ENCODE results near the gene LGSN. TPM values are rescaled to one million over a fixed set of nuclear protein-coding genes. Genes with fewer than 3 reads are reported as not detected.
"Not testable (repeated sequence)": the region's sequence is repeated elsewhere in the genome, so short reads cannot be mapped to it uniquely, and the experiment has no call there.

Gene LGSN, protein sequence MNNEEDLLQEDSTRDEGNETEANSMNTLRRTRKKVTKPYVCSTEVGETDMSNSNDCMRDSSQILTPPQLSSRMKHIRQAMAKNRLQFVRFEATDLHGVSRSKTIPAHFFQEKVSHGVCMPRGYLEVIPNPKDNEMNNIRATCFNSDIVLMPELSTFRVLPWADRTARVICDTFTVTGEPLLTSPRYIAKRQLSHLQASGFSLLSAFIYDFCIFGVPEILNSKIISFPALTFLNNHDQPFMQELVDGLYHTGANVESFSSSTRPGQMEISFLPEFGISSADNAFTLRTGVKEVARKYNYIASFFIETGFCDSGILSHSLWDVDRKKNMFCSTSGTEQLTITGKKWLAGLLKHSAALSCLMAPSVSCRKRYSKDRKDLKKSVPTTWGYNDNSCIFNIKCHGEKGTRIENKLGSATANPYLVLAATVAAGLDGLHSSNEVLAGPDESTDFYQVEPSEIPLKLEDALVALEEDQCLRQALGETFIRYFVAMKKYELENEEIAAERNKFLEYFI
- 0.08 TPM for polyA plus RNA-seq (2013, experiment 1 of 2; ENCODE audit: insufficient read length)
- not detected for polyA plus RNA-seq (2013, experiment 2 of 2; ENCODE audit: insufficient read length)

DNA sequence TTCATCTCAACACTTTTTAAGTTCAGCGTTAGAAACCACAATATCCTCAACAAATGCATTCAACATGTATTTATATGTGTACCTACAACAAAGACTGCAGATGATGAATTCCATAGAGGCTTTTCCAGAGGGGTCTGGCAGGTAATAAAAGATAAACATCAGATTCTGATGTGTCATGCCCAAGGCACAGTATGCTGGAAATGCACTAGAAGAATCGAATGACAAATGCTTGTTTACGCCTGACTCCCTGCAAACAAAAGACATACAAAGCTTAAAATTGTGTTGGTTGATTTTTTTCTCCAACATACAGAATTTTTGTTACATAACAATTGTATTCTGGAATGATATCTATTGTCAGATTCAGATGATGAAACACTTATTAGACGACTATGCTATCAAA, at the start of gene LGSN:
TSS of gene LGSN (minus strand) at position 45 of the 400 bp plus-strand sequence. CDS start at position 5, 40 bp downstream.
- no peak for DNase-seq

DNA sequence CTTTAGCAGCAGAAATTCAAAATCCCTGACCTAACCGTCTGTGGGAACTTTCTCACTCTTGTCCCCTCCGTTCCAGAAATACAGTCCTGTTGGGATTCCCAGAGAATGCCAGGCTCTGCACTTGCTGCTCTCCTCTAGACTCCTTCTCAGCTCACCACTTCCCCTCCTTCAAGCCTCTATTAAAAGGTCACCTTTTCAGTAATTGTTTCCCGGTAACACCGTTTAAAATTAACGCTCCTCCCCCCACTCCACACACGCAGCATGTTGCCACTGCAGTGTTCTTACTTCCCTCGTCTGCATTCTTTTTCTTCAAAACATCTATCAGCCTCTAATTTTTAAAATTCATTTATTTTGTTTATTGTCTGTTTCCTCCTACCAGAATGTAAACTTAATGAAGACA, 48.6 kb upstream of the LGSN start:
- no peak for DNase-seq

DNA sequence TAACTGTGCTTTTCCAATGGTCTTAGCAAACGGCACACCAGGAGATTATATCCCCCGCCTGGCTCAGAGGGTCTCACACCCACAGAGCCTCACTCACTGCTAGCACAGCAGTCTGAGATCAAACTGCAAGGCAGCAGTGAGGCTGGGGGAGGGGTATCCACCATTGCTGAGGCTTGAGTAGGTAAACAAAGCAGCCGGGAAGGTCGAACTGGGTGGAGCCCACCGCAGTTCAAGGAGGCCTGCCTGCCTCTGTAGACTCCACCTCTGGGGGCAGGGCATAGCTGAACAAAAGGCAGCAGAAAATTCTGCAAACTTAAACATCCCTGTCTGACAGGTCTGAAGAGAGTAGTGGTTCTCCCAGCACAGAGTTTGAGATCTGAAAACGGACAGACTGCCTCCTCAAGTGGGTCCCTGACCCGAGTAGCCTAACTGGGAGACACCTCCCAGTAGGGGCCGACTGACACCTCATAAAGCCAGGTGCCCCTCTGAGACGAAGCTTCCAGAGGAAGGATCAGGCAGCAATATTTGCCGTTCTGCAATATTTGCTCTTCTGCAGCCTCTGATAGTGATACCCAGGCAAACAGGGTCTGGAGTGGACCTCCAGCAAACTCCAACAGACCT, 42.8 kb upstream of the LGSN start:
- not testable (repeated sequence) for DNase-seq

DNA sequence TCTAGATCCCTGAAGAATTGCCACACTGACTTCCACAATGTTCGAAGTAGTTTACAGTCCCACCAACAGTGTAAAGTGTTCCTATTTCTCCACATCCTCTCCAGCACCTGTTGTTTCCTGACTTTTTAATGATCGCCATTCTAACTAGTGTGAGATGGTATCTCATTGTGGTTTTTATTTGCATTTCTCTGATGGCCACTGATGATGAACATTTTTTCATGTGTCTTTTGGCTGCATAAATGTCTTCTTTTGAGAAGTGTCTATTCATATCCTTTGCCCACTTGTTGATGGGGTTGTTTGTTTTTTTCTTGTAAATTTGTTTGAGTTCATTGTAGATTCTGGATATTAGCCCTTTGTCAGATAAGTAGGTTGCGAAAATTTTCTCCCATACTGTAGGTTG, 37.6 kb upstream of the LGSN start:
- not testable (repeated sequence) for DNase-seq

DNA sequence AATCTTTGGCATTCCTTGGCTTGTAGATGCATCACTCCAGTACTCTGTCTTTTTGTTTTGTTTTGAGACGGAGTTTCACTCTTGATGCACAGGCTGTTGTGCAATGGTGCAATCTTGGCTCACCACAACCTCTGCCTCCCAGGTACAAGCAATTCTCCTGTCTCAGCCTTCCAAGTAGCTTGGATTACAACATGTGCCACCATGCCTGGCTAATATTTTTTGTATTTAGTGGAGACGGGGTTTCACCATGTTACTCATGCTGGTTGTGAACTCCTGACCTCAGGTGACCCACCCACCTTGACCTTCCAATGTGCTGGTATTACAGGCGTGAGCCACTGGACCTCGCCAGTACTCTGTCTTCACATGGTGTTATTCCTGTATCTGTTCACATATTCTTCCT, 35.8 kb upstream of the LGSN start:
- no peak for DNase-seq

DNA sequence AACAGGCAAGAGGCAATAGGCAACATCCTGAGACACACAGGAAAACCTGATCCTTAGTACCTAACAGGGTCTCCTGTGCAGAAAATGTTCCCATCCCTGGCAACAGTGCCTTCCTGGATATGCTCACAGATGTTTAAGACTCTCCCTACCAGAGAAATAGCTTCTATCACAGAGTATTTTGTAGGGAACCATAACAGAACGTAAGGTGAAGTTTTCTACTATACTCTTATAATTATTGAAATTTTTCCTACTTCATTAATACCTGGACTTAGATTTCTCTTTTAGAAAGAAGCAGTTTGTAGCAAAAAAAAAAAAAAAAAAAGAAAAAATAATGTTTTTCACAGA, 33.5 kb upstream of the LGSN start:
- no peak for DNase-seq

DNA sequence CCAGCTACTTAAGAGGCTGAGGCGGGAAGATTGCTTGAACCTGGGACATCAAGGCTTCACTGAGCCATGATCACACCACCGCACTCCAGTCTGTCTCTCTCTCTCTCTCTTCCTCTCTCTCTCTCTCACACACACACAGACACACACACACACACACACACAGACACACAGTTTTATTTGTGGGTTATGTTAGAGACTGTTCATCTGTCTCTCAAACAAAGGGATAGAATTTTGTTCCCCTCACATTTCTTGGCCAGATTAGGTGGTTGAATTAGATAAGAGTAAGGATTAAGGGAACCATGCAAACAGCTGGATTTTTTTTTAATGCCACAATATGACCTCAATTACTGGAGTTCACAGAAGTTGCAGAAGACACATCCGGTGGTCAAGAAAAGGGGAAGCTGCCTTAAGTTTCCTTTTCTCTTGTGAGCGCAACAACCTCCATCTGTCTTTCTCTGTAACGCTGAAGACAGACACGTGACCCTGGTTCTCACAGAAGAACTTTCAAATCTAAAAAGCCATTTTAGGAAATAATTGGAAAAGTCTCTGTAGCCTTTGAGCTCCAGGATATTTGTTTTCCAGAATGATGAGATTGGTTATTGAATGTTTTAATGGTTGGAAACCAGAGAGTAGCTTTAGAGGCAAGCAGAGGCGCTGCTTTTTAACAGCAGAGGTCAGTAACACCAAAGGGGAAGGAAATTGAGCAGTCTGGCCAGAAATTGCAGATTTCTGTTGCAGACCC, 32.9 kb upstream of the LGSN start:
- DNase-seq = peak; percentile 48

DNA sequence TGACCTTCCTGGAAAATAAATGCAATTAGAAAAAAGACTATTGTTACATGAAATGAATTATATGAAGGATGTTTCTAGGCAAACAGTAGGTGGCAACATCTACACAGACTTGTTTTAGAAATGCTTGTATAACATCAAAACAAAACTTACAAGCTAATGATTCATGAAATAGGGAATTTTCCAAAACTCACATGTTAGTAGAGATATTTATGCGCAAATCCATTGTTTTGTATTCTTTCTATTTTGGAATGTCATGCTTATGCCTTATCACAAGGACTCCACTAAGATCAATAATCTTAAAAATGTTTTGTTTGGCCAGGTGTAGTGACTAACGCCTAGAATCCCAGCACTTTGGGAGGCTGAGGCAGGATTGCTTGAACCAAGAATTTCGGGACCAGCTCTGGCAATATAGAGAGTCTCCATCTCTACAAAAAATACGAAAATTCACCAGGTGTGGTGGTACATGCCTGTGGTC, 32.3 kb upstream of the LGSN start:
- peak; percentile 53 for DNase-seq

DNA sequence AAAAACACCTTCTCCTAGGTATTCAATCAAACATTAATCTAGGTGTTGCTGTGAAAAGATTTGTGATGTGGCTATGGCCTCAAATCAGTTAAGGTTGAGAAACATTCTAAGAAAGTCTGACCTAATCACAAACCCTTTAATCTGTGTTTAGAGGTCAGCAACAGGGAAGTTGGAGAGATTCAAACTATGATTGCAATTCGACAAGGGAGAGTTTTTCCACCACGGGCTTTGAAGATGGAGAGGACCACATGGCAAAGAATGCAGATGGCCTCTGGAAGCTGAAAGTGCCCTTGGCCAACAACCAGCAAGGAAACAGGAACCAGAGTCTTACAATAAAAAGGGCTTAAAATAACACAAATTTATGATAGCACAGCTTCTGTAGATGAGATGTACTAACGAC, 29.6 kb upstream of the LGSN start:
- peak; percentile 16 for DNase-seq

DNA sequence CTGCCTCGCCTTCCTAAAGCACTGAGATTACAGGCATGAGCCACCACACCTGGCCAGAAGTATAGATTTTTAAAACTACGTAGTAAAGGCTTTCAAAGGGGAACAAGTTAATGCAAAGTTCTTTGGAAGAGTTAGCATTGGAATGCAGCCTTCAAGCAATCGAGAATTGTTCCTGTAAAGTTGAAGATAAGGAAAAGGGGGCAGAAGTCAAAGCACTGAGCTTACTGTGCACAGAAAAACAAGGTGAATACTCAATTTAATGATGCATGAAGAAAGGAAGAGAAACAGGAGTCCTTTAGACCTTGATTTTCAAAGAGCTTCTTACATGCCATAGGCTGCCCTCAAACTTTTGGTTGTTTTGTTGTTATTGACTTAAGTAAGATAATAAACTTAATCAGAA, 29.1 kb upstream of the LGSN start:
- DNase-seq = no peak

DNA sequence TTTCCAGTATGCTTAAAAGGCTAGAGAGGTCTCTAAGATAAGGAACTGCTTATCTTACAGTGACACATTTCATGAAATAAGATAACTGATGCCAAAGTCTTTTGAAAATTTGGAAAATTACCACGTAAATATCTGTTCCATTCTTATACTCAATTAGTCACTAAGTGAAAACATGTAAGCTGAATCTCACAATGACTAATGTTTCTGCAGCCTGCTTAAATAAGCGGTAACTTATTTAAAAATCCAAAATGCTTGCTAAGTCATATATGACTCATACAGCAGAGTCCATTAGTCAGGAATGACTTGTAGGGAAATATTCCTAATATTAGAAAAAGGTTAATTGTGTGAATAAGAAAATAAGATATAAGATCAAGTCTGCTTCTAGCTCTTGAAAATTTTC, 27.8 kb upstream of the LGSN start:
- peak; percentile 88 for DNase-seq

DNA sequence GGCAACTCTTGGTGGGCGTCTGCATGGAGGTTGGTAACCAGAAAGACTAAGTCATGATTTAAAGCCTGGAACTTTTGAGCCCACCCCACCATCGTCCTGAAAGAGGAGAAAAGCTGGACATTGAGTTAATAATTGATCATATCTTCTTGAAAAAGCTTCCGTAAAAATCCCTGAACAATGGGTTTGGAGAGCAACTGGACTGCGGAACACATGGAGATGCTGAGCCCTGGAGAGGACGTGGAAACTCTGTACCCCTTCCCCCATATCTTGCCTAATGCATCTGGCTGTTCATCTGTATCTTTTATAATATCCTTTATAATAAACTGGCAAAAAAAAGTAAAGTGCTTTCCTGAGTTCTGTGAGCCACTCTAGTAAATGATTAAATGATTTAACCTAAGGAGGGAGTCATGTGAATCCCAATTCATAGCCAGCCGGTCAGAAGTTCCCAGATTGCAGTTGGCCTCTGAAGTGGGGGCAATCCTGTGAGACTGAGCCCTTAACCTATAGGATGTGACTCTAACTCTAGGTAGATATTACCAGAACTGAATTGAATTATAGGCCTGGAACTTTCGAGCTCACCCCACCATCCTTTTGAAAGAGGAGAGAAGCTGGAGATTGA, 26.5 kb upstream of the LGSN start:
- DNase-seq = no peak

DNA sequence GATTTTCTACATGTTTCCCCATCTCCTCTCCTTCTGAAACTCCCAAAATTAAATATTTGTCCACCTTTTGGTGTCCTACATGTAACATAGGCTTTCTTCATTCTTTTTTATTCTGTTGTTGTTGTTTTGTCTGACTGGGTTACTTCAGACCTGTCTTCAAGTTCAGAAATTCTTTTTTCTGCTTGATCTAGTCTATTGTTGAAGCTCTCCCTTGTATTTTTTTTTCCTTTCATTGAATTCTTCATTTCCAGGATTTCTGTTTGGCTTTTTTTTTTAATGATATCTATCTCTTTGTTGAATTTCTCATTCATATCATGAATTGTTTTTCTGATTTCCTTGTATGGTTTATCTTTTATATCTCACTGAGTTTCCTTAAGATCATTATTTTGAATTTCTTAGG, 20.6 kb upstream of the LGSN start:
- no peak for DNase-seq

DNA sequence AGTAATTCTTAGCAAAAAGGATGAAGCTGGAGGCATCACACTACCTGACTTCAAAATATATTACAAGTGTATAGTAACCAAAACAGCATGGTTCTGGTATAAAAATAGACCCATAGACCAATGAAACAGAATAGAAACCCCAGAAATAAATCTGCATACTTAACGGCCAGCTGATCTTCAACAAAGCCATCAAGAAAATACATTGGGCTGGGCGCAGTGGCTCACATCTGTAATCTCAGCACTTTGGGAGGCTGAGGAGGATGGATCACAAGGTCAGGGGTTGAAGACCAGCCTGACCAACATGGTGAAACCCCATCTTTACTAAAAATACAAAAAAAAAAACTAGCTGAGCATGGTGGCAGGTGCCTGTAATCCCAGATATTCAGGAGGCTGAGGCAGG, 14.9 kb upstream of the LGSN start:
- not testable (repeated sequence) for DNase-seq

DNA sequence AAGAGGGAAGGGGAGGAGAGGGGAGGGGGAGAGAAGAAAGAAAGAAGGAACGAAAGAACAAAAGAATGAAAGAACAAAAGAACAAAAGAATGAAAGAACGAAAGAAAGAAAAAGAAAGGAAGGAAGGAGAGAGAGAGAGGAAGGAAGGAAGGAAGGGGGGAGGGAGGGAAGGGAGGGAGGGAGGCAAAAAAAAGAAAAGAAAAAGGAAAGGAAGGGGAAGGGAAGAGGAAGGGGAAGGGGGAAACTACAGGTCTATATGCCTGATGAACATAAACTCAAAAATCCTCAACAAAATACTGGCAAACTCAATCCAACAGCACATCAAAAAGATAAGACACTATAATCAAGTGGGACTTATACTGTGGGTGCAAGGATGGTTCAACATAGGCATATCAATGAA, 13.7 kb upstream of the LGSN start:
- no peak for DNase-seq

DNA sequence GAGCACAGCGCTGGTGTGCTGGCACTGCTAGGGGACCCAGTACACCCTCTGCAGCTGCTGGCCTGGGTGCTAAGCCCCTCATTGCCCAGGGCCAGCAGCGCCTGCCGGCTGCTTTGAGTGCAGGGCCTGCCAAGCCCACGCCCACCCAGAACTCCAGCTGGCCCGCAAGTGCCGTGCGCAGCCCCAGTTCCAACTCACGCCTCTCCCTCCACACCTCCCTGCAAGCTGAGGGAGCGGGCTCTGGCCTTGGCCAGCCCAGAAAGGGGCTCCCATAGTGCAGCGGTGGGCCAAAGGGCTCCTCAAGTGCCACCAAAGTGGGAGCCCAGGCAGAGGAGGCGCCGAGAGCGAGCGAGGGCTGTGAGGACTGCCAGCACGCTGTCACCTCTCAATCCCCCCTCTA, 6.8 kb upstream of the LGSN start:
- DNase-seq = not testable (repeated sequence)

DNA sequence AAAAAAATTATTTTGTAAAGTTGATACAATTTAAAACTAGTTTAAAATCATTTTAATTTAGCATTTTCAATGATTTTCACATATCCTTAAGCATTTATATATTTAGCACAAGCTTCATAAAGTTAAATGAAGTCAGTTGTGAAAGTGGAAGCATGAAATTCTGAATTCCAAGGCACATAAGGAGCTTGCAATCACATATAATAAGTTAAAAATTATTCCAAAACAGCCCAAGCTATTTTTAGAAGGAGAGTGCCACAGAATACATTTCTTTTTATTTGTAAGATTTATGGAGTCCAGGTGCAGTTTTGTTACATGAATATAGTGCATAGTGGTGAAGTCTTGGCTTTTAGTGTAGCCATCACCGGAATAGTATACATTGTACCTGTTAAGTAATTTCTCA, 3.2 kb upstream of the LGSN start:
- no peak for DNase-seq

DNA sequence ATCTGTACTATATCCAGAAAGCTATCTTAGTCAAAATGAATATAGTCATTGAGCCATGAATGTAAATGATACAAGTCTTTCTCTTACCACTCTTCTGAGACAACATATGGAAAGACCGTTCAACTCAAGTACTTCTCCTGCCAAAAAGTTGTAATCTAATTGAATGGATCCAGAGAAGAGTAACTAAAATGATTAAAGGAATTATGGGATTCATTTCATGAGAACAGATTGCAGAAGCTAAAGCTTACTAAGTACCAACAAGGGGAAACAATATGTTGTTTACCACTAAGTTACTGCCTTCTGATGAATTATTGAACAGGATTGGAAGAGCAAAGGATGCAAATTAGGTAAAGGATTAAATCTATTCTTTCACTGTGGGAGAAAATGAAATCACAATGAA, 2.0 kb upstream of the LGSN start:
- DNase-seq = no peak

DNA sequence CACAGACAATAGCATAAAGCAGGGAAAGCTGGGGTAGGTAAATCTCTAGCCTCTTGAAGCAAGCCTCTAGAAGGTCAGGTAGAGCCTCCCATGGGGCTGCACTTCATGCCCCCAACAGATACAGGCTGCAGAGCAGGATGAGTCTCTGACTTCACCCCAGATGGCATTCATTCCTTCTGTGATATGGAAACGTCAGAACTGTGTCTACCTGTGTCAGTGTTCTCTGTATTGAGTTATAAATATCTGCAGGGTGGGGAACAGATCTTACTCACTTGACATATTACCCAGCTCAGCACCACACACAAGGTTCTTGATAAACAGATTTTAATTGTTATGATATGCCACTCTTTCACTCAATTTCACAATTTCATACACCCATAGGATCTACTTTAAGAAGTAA, 2.1 kb downstream of the LGSN start:
- no peak for DNase-seq

DNA sequence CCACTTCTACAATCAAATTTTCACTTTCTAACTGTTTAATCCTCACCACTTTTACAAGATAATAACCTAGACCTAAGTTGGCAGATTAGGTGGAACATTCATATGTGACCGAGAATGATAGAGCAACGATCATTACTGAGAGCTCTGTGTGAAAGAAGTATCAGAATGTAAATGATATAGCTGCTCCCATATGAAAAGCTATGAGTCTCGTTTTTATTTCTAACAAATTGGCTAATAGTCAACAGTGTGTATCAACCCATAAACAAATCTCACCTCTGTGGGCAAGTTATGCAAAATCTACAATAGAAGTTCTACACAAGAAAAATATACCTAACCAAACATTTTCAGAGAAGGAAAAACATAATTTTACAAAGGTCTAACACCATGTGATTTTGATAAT, 3.7 kb downstream of the LGSN start:
- DNase-seq = no peak

DNA sequence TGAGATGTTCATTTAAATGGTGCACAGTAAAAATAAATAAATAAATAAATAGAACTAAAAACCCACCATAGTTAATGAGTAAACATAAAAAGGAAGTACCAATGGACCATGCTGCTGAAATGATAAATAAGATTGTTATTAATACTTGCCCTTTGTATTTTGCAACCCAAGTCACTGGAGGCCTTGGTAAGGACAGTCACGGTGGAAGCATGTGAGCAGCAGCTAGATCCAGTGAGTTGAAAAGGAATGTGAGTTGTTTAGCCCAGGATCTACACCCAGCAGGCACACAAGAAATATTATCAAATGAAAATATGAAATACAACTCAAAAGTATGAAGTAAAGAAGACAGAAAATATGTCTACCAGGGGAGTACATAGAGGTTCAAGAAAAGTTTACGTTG, 6.7 kb downstream of the LGSN start:
- DNase-seq = no peak

DNA sequence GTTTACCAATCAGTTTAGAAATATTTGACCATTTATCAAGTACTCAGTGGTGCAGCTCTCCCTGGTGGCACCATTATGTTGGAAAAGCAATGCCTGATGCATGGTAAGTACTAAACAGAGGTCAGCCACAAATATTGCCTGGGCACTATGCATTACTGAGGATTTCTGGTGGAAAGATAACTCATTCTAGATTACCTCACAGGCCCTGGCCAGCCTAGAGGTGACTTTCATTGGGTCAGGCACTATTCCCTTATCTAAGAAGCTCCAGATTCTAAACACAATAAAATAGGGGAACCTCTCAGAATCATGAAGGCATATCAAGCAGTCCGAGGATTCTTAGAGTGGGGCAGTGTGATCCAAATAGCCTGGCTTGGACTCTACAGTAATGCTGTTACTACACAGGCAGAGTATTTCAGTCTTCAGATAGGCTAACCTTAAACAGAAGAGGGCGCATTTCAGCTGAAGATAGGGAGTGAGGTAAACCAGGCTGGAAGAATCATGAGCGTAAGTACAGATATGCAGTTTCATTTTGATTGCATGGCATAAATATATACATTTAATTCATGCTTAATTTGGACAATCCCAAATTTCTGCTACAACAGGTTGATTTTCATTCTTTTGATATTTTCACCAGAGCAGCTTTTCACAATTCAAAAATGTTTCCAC, 12.1 kb downstream of the LGSN start:
- peak; percentile 51 for DNase-seq

Measured in fibroblast of skin of abdomen (primary cell).